A172 (cell line): Measurements from ENCODE around the gene RRP8. TPM values are rescaled to one million over a fixed set of nuclear protein-coding genes. Genes with fewer than 3 reads are reported as not detected.

Experiments used
- DNase-seq: peaks from one replicate; pipeline ENCODE4 v3.0.0-alpha.2; 2015; ENCODE audit warnings: low spot score
- total RNA-seq: library from RNA; depleted of rRNA; stranded (reverse); fragments of >200 nt; shearing (Covaris generic); gene quantifications from 2 replicates; pipeline ENCODE4 v1.2.3, GENCODE V29; 2014

Gene RRP8
- total RNA-seq, 1 experiment from 2014 or later: 35.3 TPM

- no peak for DNase-seq
Observed at GRCh38 chr11:6617315-6617781, 13.9 kb upstream of the RRP8 start.

DNA sequence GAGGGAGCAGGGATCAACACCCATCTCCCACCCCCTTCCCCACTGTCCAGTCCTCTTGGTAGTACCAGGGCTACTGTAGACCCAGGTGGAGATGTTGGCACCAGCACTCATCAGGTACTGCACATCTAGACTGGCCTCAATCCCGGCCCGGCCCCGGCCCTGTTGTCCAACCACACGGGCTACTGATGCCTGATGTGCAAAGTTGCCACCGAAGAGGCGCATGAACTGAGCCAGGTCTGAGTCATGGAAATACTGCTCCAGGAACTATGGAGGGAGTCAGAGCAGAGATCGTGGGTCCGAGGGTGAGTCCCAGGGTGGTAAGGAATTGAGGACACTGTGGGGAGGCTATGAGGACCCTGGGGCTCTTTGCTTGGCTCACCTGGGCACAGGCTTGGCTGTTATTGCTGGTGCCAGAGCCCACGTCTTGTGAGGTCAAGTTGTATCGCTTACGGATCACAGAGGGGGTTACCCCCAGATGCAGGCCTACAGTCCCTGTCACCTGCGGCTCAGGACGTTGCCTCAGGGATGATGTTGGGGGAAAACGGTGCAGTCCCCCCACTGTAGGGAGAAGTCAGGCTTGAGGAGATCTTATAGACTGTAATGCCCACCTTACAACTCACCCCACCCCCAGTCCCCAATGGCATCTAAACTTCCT lies 13.3 kb upstream of the RRP8 start:
- DNase-seq: no peak

DNA sequence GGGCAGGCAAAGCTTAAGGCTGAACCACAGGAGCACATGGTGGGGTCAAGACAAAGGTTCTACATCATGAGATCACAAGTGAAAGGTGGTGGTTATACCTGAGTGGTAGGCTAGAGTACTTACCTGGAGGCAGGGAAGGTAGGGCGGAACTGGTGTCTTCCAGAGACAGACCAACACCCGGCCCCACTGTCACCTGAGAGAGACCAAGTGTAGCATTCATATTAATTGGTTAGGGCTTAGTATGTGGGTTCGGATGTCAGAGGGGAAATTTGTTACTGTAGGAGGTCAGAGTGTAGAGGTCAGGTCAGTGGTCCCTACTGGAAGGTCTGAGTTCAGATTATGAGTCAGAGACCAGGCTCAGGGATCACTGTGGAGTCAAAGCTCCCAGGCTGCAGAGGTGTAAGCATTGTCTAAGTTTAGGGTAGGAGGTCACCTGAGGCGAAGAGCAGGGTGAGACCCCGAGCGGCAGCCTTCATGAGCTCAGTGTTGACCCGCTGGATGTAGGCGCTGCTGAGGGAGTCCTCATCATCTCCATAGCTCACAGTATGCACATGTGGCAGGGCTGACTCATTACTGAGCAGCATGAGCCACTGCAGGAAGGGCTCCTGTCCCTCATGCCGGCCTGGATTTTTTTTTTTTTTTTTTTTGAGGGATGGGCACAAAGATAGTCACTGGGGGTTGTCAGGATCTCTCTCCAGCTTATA lies 12.6 kb upstream of the RRP8 start:
- no peak for DNase-seq

- no peak for DNase-seq
Observed at GRCh38 chr11:6615046-6615445, 11.6 kb upstream of the RRP8 start.

DNA sequence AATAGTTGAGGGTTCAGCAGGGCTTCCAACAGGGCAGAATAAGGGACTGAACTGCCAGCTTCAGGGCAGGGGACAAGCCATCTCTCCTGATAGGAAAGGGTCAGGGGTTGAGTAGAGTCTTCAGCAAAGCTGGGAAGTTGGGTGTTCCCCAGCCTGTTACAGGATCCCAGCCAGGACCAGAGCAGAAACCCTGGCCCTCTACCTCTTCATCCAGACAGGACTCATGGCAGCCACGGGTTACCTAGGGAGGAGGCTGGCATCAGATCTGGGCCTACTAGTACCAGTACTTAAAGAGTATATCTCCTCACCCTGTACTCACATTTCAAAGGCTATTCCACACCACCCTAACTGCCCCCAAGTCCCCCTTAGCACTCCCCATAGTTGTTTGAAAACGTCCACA lies 11.0 kb upstream of the RRP8 start:
- DNase-seq: no peak

DNA sequence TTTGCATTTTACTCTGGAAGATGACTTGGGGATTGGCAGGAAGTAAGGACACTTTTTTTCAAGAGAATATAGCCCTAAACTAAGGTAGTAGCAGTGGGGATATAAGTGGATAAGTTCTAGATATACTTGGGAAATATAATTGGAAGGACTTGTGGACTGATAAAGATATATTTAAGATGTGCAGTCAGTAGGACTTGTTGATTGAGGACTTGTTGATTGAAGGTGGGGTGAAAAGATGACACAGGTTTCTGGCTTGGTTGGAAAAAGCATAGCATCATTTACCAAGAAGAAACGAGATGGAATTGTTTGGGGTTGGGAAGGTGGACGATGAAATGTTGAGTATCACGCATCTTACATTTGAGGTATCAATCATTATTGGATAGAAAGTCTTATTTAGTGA lies 10.1 kb upstream of the RRP8 start:
- no peak for DNase-seq

DNA sequence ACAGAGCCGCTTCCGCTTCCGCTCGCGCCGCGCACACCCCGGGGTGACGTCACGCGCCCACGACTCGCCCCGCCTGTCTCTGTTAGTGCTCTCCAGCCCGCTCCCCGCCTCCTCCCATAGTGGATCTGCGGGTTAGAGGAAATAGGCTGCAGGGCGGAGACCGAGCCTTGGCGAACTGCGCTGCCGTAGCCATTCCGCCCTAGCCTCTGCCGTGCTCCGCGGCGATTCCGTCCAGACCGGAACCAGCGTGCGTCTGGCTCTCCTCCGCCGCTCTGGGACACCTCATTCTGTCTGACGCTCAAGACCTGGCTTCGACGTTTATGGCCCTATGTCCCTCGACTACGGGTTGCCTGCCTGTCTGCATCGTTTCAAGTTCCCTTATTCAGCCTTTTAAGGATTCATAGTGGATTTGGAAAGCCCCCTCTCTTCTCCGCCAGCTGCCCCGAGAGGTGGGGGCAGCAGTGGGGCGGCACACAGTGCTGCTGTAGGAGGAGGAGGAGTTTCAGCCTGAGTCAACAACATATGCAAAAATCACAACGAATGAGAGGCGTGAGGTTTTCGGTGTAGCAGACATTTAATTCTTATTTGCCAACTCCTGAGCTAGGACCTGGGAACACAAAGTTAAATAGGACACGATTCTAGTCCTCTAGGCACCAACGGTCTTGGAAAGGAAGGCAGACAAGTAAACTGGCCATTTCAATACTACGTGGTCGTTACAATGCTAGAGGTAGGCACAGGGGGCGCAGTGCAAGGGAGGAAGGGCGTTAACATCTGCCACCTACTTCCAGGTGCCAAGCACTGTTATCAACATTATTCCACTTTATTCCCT lies 9.0 kb upstream of the RRP8 start, which contains the start of gene TAF10:
Gene TAF10, minus strand, starts transcription at position 4 of the 829 bp plus-strand sequence. CDS start 27 bp downstream, outside the sequence.
- peak; percentile 93 for DNase-seq

DNA sequence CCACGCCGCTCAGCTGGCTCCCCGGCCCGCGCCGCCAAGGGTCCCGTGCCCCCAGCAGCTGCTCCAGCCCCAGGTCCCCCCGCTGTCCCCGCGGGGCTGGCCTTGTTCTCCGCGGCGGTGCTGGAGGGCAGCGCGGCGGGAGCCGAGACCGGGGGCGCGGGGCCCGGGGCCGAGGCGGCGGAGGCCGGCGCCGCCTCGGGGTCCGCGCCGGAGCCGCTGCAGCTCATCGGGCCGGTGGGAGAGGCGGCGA lies 8.5 kb upstream of the RRP8 start:
- no peak for DNase-seq

- no peak for DNase-seq
Observed at GRCh38 chr11:6611092-6611962, 7.9 kb upstream of the RRP8 start.

DNA sequence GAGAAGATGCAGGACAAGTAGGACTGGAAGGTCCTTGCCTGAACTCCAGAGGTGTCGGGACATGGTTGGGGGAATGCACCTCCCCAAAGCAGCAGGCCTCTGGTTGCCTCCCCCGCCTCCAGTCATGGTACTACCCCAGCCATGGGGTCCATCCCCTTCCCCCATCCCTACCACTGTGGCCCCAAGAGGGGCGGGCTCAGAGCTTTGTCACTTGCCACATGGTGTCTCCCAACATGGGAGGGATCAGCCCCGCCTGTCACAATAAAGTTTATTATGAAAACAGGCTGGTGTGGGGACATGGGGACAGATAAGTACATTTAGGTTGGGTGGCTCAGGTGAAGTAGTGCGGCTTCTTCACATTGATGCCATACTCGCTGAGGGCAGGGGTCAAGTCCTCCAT lies 7.2 kb upstream of the RRP8 start:
- no peak for DNase-seq

GRCh38 chr11:6609502-6610015 lies 6.1 kb upstream of the RRP8 start:
- no peak for DNase-seq

- DNase-seq: no peak
Observed at GRCh38 chr11:6608726-6609501, 5.5 kb upstream of the RRP8 start.

GRCh38 chr11:6608011-6608410 lies 4.6 kb upstream of the RRP8 start:
- DNase-seq: no peak

DNA sequence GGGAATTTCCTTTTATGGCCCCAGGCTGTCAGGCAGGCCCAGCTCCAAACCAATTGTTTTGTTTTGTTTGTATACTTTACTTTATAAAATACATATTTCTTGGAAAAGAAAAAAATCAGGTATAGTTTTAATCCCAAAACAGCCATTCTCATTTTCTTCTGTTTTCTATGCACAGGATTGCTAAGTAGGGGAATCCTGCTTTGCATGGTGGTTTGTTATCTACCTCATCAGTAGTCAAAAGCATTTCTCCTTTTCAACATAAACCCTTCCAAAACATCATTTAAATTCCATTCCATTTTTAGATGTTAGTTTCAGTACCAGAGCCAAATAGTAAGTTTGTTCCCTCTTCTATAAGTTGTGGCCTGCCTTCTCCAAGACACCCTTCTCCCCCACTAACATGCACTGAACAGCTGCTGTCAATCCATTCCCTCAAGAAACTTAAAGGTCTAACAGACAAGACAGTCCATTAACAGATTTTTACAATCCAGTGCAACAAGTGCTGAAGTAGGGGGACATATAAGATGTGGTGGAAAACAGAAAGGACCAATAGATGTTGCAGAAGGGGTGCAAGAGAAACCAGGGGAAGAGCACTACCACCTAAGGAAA lies 3.9 kb upstream of the RRP8 start:
- no peak for DNase-seq

- DNase-seq: peak; percentile 97
Observed at GRCh38 chr11:6606471-6607189, 3.2 kb upstream of the RRP8 start.

GRCh38 chr11:6604790-6605189 lies 1.4 kb upstream of the RRP8 start:
- DNase-seq: no peak

GRCh38 chr11:6604081-6604626 lies 738 bp upstream of the RRP8 start:
- DNase-seq: peak; percentile 64

GRCh38 chr11:6602096-6602940 lies 1.1 kb downstream of the RRP8 start:
- no peak for DNase-seq
